K562 (cell line): ENCODE data around the gene LOXL3. TPM values are rescaled to one million over a fixed set of nuclear protein-coding genes. Genes with fewer than 3 reads are reported as not detected.

ENCODE experiments used
- CBX1 ChIP-seq: sonication (generic); IDR thresholded peaks from 2 replicates; pipeline ENCODE4 v1.6.1; 2016; ENCODE audit warnings: antibody characterized with exemption, low read depth, mild to moderate bottlenecking
- IFI16 ChIP-seq: fragments of 250-450 bp; sonication (Bioruptor Pico); IDR thresholded peaks from 2 replicates; pipeline ENCODE4 v2.1.2; 2022; ENCODE audit warnings: mild to moderate bottlenecking, inconsistent platforms
- NR2C1 ChIP-seq, 2 experiments: fragments of 450-650 bp; IDR thresholded peaks; 2 replicates each; pipeline ENCODE4 v1.6.1; 2017; ENCODE audit warnings: mild to moderate bottlenecking in 2 of 2, antibody characterized with exemption in 1 of 2, inconsistent platforms in 1 of 2, missing compliant biosample characterization in 1 of 2, missing genetic modification characterization in 1 of 2
- POLR3A ChIP-seq: IDR thresholded peaks from 2 replicates; pipeline ENCODE4 v1.6.1; 2011; ENCODE audit warnings: borderline replicate concordance, mild to moderate bottlenecking, moderate library complexity; ENCODE audit not compliant: insufficient read length, insufficient read depth; ENCODE audit errors: extremely low read depth
- PTRF ChIP-seq: fragments of 450-650 bp; IDR thresholded peaks from 2 replicates; pipeline ENCODE4 v1.6.1; 2016; ENCODE audit warnings: mild to moderate bottlenecking, missing genetic modification characterization, missing compliant biosample characterization
- RBFOX2 ChIP-seq: fragments of 200-400 bp; formaldehyde crosslinking; IDR thresholded peaks from 2 replicates; pipeline ENCODE4 v1.6.1; 2017; ENCODE audit warnings: low read depth, mild to moderate bottlenecking, low read length, moderate library complexity
- SIN3A ChIP-seq, 2 experiments: fragments of 150-350 bp in 1 of 2; IDR thresholded peaks; 2 replicates each; pipeline ENCODE4 v1.6.1; 2011 to 2016; ENCODE audit warnings: borderline replicate concordance in 2 of 2, low read depth in 2 of 2, low read length in 2 of 2, mild to moderate bottlenecking in 2 of 2, moderate library complexity in 2 of 2; ENCODE audit not compliant: control insufficient read depth in 1 of 2
- SMAD4 ChIP-seq: fragments of 250-450 bp; sonication (Bioruptor Pico); conservative IDR thresholded peaks from 2 replicates; pipeline ENCODE4 v1.8.0; 2021; ENCODE audit warnings: inconsistent platforms, mild to moderate bottlenecking, moderate library complexity
- SP1 ChIP-seq: sonication (generic); formaldehyde crosslinking; IDR thresholded peaks from 2 replicates; pipeline ENCODE4 v1.8.1; 2022; ENCODE audit warnings: mild to moderate bottlenecking, missing genetic modification reagents
- STAT5B ChIP-seq: fragments of 250-450 bp; sonication (Bioruptor Pico); IDR thresholded peaks from 2 replicates; pipeline ENCODE4 v1.8.0; 2021; ENCODE audit warnings: mild to moderate bottlenecking, inconsistent platforms
- SUPT5H ChIP-seq: fragments of 450-650 bp; IDR thresholded peaks from 2 replicates; pipeline ENCODE4 v1.6.1; 2016
- TAF15 ChIP-seq: fragments of 200-400 bp; formaldehyde crosslinking; IDR thresholded peaks from 2 replicates; pipeline ENCODE4 v1.6.1; 2017; ENCODE audit warnings: mild to moderate bottlenecking, low read depth, low read length, moderate library complexity
- TRIM24 ChIP-seq, 2 experiments: fragments of 450-650 bp; IDR thresholded peaks; 2 replicates each; pipeline ENCODE4 v1.6.1; 2016
- WHSC1 ChIP-seq: IDR thresholded peaks from one replicate; pipeline ENCODE4 v1.6.1; 2012; ENCODE audit warnings: low read length, control low read depth, inconsistent platforms
- ZNF263 ChIP-seq: sonication (generic); formaldehyde crosslinking; IDR thresholded peaks from 2 replicates; pipeline ENCODE4 v1.8.0; 2022; ENCODE audit warnings: mild to moderate bottlenecking, missing genetic modification reagents, borderline replicate concordance
- ZNF408 ChIP-seq: fragments of 250-450 bp; sonication (Bioruptor Pico); IDR thresholded peaks from 2 replicates; pipeline ENCODE4 v1.4.0; 2020; ENCODE audit warnings: low read depth, mild to moderate bottlenecking, moderate library complexity
- ZNF76 ChIP-seq: fragments of 250-450 bp; sonication (Bioruptor Pico); IDR thresholded peaks from 2 replicates; pipeline ENCODE4 v1.4.0; 2020; ENCODE audit warnings: mild to moderate bottlenecking, moderate library complexity, borderline replicate concordance
- polyA plus RNA-seq, 8 experiments: library from polyadenylated mRNA; depleted of rRNA in 4 of 8; stranded (reverse) in 5 of 8; unstranded in 3 of 8; fragments of >200 nt; fragmentation: Nextera tagmentation in 2 of 8; fragmentation: Illumina TruSeq in 1 of 8; extraction: Ambion mirVana in 2 of 8; extraction: Trizol in 1 of 8; gene quantifications; 2 replicates each; pipeline versions ENCODE4 v1.2.1 to v1.2.3, GENCODE V29; 2011 to 2014; ENCODE audit warnings: inconsistent platforms in 1 of 8, missing spikeins in 1 of 8
- total RNA-seq, 7 experiments: library from RNA; depleted of rRNA in 6 of 7; stranded (reverse); fragments of >200 nt in 6 of 7; fragmentation: Illumina TruSeq in 2 of 7; extraction: Trizol in 2 of 7; gene quantifications; 2 replicates each; pipeline versions ENCODE4 v1.2.1 to v1.2.3, GENCODE V29; 2011 to 2021; ENCODE audit warnings: low replicate concordance in 1 of 7
- TF ChIP-seq, protein P1 (sequence below): sonication (generic); formaldehyde crosslinking; IDR thresholded peaks from 2 replicates; pipeline ENCODE4 v1.8.1; 2023; ENCODE audit warnings: mild to moderate bottlenecking, missing genetic modification reagents
- TF ChIP-seq, protein P2 (sequence below): fragments of 200-800 bp; sonication (Bioruptor generic); IDR thresholded peaks from 2 replicates; pipeline ENCODE4 v1.6.1; 2017; ENCODE audit warnings: missing genetic modification characterization, missing compliant biosample characterization
- TF ChIP-seq, protein P3 (sequence below): fragments of 450-650 bp; IDR thresholded peaks from 2 replicates; pipeline ENCODE4 v1.6.1; 2016; ENCODE audit warnings: antibody characterized with exemption
- TF ChIP-seq, protein P4 (sequence below): sonication (generic); formaldehyde crosslinking; IDR thresholded peaks from 2 replicates; pipeline ENCODE4 v1.8.0; 2022; ENCODE audit warnings: mild to moderate bottlenecking, missing genetic modification reagents
- TF ChIP-seq, protein P5 (sequence below): fragments of 450-650 bp; IDR thresholded peaks from 2 replicates; pipeline ENCODE4 v1.6.1; 2018; ENCODE audit warnings: mild to moderate bottlenecking, low read depth; ENCODE audit not compliant: partially characterized antibody

LOXL3 gene
- total and polyA plus RNA-seq, 9 of the 15 experiments (the other 6 are each of a cell fraction or from before 2014, with no cell fraction given): 0.22 to 0.99 (median 0.31) TPM

DNA sequence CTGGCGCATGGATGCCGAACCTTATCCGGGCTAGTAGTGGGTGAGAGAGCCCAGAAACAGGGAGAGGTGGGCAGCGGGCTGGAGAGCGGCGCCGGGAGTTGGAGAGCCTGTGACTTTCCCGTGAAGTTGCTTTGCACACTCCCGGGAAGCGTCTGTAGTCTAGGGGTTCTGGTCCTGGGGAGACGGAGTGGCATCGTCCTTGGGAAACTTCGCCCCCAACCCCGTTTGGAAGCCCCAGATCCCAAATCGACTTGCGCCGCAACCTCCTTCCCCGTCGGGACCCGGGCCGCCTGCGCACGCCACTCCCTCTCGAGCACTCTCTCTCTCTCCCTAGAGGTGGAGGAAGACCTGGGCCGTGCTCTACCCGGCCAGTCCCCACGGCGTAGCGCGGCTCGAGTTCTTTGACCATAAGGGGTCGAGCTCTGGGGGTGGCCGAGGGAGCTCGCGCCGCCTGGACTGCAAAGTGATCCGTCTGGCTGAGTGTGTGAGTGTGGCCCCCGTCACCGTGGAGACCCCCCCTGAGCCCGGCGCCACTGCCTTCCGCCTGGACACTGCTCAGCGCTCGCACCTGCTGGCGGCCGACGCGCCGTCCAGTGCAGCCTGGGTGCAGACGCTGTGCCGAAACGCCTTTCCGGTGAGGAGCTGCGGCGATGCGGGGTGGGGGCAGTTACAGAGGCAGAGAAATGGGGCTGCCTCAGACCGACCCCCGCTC is 1.2 kb upstream of the LOXL3 start (continued):
- no peak for TF ChIP-seq WHSC1
- TF ChIP-seq, protein P1, sequence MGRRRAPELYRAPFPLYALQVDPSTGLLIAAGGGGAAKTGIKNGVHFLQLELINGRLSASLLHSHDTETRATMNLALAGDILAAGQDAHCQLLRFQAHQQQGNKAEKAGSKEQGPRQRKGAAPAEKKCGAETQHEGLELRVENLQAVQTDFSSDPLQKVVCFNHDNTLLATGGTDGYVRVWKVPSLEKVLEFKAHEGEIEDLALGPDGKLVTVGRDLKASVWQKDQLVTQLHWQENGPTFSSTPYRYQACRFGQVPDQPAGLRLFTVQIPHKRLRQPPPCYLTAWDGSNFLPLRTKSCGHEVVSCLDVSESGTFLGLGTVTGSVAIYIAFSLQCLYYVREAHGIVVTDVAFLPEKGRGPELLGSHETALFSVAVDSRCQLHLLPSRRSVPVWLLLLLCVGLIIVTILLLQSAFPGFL: no peak
- TF ChIP-seq SP1 (CRISPR knock-in tag): no peak
- no peak for TF ChIP-seq CBX1
- 0 out of 4 replicates have a peak, but pooled peaks of 1 of the 2 experiments have one; percentile 14 for TF ChIP-seq TRIM24 (IDR thresholded peaks at IDR 0.05)
- 0 out of 2 replicates have a peak, but pooled peaks have one; percentile 56 for TF ChIP-seq SUPT5H
- no peak; the same call in 1 of the 2 replicates for TF ChIP-seq ZNF263 (CRISPR knock-in tag)
- TF ChIP-seq PTRF: no peak
- TF ChIP-seq STAT5B (CRISPR knock-in tag): no peak
- TF ChIP-seq SMAD4 (CRISPR knock-in tag): peak; percentile 66
- TF ChIP-seq, protein P2, sequence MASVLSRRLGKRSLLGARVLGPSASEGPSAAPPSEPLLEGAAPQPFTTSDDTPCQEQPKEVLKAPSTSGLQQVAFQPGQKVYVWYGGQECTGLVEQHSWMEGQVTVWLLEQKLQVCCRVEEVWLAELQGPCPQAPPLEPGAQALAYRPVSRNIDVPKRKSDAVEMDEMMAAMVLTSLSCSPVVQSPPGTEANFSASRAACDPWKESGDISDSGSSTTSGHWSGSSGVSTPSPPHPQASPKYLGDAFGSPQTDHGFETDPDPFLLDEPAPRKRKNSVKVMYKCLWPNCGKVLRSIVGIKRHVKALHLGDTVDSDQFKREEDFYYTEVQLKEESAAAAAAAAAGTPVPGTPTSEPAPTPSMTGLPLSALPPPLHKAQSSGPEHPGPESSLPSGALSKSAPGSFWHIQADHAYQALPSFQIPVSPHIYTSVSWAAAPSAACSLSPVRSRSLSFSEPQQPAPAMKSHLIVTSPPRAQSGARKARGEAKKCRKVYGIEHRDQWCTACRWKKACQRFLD (CRISPR knock-in tag): no peak
- TF ChIP-seq, protein P3, sequence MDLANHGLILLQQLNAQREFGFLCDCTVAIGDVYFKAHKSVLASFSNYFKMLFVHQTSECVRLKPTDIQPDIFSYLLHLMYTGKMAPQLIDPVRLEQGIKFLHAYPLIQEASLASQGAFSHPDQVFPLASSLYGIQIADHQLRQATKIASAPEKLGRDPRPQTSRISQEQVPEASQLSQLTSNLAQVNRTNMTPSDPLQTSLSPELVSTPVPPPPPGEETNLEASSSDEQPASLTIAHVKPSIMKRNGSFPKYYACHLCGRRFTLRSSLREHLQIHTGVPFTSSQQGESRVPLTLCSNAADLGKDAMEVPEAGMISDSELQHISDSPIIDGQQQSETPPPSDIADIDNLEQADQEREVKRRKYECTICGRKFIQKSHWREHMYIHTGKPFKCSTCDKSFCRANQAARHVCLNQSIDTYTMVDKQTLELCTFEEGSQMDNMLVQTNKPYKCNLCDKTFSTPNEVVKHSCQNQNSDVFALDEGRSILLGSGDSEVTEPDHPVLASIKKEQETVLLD: peak; percentile 62; the same call in 1 of the 2 replicates
- no peak for TF ChIP-seq TAF15
- TF ChIP-seq RBFOX2: peak; percentile 63
- TF ChIP-seq, protein P4, sequence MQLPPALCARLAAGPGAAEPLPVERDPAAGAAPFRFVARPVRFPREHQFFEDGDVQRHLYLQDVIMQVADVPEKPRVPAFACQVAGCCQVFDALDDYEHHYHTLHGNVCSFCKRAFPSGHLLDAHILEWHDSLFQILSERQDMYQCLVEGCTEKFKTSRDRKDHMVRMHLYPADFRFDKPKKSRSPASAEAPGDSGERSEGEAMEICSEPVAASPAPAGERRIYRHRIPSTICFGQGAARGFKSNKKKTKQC (CRISPR knock-in tag): no peak
- TF ChIP-seq, protein P5, sequence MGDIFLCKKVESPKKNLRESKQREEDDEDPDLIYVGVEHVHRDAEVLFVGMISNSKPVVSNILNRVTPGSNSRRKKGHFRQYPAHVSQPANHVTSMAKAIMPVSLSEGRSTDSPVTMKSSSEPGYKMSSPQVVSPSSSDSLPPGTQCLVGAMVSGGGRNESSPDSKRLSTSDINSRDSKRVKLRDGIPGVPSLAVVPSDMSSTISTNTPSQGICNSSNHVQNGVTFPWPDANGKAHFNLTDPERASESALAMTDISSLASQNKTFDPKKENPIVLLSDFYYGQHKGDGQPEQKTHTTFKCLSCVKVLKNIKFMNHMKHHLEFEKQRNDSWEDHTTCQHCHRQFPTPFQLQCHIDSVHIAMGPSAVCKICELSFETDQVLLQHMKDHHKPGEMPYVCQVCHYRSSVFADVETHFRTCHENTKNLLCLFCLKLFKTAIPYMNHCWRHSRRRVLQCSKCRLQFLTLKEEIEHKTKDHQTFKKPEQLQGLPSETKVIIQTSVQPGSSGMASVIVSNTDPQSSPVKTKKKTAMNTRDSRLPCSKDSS: no peak
- TF ChIP-seq POLR3A: no peak
- TF ChIP-seq IFI16: no peak
- peak; percentile 39 to 59; a peak in 1 of 4 replicates for TF ChIP-seq SIN3A (IDR thresholded peaks at IDR 0.05; ENCODE audit: borderline replicate concordance in 2 of 2, control insufficient read depth in 1 of 2, low read depth in 2 of 2, low read length in 2 of 2)
- TF ChIP-seq NR2C1 (IDR thresholded peaks at IDR 0.05): no peak
- TF ChIP-seq NR2C1 (tag; IDR thresholded peaks at IDR 0.05): no peak
- no peak for TF ChIP-seq ZNF408 (CRISPR knock-in tag)
- TF ChIP-seq ZNF76 (CRISPR knock-in tag): no peak
